Panc1 (cell line): ENCODE data around the gene FBLN7. TPM values are rescaled to one million over a fixed set of nuclear protein-coding genes. Genes with fewer than 3 reads are reported as not detected.
"Not testable (repeated sequence)": the region's sequence is repeated elsewhere in the genome, so short reads cannot be mapped to it uniquely, and the experiment has no call there.

ENCODE experiments used
- ATAC-seq: fragments of 200-7000 bp; cut with Tn5 transposase; 2 replicates; pipeline ENCODE4 v1.9.1; 2020; ENCODE audit warnings: mild to moderate bottlenecking, moderate library complexity
- BruUV-seq: library from RNA; stranded (reverse); fragments of 400-500 nt; replicated peaks from 2 replicates; lab custom pipeline; 2021; lab: Mats Ljungman, UMichigan
- CTCF ChIA-PET: fragments of 300-600 bp; sonication (Branson Sonifier 250); formaldehyde crosslinking; loops from one replicate; lab custom pipeline; 2022; ENCODE audit warnings: antibody characterized with exemption; lab: Charles Lee
- POLR2A ChIA-PET: fragments of 300-600 bp; sonication (Branson Sonifier 250); formaldehyde crosslinking; loops from one replicate; lab custom pipeline; 2022; ENCODE audit warnings: antibody characterized with exemption; lab: Charles Lee
- DNase-seq: peaks from one replicate; pipeline ENCODE4 v3.0.0-alpha.2; 2010; ENCODE audit warnings: low read depth, low spot score
- H3K27ac ChIP-seq: 2 replicates; pipeline ENCODE4 v1.5.1; 2011; ENCODE audit warnings: mild to moderate bottlenecking, low read length, inconsistent platforms
- H3K27me3 ChIP-seq: fragments of 200-500 bp; sonication (Bioruptor generic); 2 replicates; pipeline ENCODE4 v1.6.0; 2014; ENCODE audit warnings: low read length, inconsistent platforms; ENCODE audit not compliant: control insufficient read depth, insufficient read depth
- H3K36me3 ChIP-seq: fragments of 200-500 bp; sonication (Bioruptor generic); 2 replicates; pipeline ENCODE4 v1.5.1; 2014; ENCODE audit warnings: inconsistent platforms, mild to moderate bottlenecking, low read length, moderate library complexity; ENCODE audit not compliant: control insufficient read depth, insufficient read depth
- H3K4me1 ChIP-seq: 2 replicates; pipeline ENCODE4 v1.5.1; 2011; ENCODE audit warnings: inconsistent platforms, mild to moderate bottlenecking, low read length, moderate library complexity; ENCODE audit not compliant: control insufficient read depth, insufficient read depth
- H3K4me3 ChIP-seq, 2 experiments: 2 replicates each; pipeline ENCODE4 v1.5.1; 2011 to 2012; ENCODE audit warnings: low read depth in 2 of 2, low read length in 2 of 2, mild to moderate bottlenecking in 2 of 2, inconsistent platforms in 1 of 2, moderate library complexity in 1 of 2
- H3K9me3 ChIP-seq: fragments of 200-500 bp; sonication (Bioruptor generic); 2 replicates; pipeline ENCODE4 v1.5.1; 2014; ENCODE audit warnings: low read depth, mild to moderate bottlenecking, inconsistent platforms, low read length, moderate library complexity; ENCODE audit not compliant: control insufficient read depth, insufficient read depth
- CTCF ChIP-seq: fragments of 450-650 bp; IDR thresholded peaks from 2 replicates; pipeline ENCODE4 v1.5.1; 2017; ENCODE audit warnings: mild to moderate bottlenecking
- POLR2AphosphoS5 ChIP-seq: IDR thresholded peaks from 2 replicates; pipeline ENCODE4 v1.6.1; 2012; ENCODE audit warnings: mild to moderate bottlenecking, low read depth, low read length, moderate library complexity
- REST ChIP-seq, 2 experiments: IDR thresholded peaks; 2 replicates each; pipeline ENCODE4 v1.6.1; 2011 to 2012; ENCODE audit warnings: low read depth in 2 of 2, control low read depth in 1 of 2, low read length in 1 of 2, mild to moderate bottlenecking in 1 of 2, moderate library complexity in 1 of 2; ENCODE audit not compliant: insufficient read depth in 1 of 2
- SIN3A ChIP-seq: IDR thresholded peaks from 2 replicates; pipeline ENCODE4 v1.6.1; 2012; ENCODE audit warnings: low read depth, mild to moderate bottlenecking, low read length, moderate library complexity, borderline replicate concordance; ENCODE audit not compliant: insufficient read depth
- TCF7L2 ChIP-seq: IDR thresholded peaks from 2 replicates; pipeline ENCODE4 v1.6.1; 2011; ENCODE audit warnings: mild to moderate bottlenecking, low read depth, low read length, inconsistent platforms
- in situ Hi-C: cut with HindIII; loops from 2 replicates; pipeline ENCODE4 v1.10.0; 2016; ENCODE audit warnings: low sequenced_read_pairs, low pct_unique_long_range_greater_than_20kb
- intact Hi-C: fragments of 100-400 bp; cut with micrococcal nuclease; formaldehyde crosslinking; loops from one replicate; pipeline ENCODE4 v1.10.0; 2022; ENCODE audit not compliant: unreplicated experiment
- total RNA-seq: library from RNA; stranded (reverse); gene quantifications from one replicate; pipeline ENCODE4 v1.2.1, GENCODE V29; 2021; ENCODE audit not compliant: unreplicated experiment

The FBLN7 gene
- total RNA-seq, 1 experiment from 2014 or later: 0.95 TPM

GRCh38 chr2:112204411-112204810 lies 66.2 kb downstream of the FBLN7 start:
- intact Hi-C loops (no loop called here), in situ Hi-C loops (no loop called here)
- Histone ChIP-seq H3K4me1 (no peaks in the 10 kb centered on the region), H3K36me3 (no peaks in the 10 kb centered on the region), H3K4me3 (no peak overlapping the region), H3K9me3 (peaks cover 14% of the 10 kb centered on the region; the same call in 1 of the 2 replicates), H3K27me3 (no peaks in the 10 kb centered on the region), H3K27ac (no peak overlapping the region)
- ChIA-PET POLR2A (no interaction called here), CTCF (no interaction called here)
- ATAC-seq (no peak), DNase-seq (no peak)
- no peak for TF ChIP-seq CTCF
- TF ChIP-seq REST (IDR thresholded peaks at IDR 0.05; ENCODE audit: insufficient read depth in 1 of 2, low read depth in 2 of 2, low read length in 1 of 2): no peak
- no peak for TF ChIP-seq SIN3A
- no peak for TF ChIP-seq POLR2AphosphoS5
- peak; percentile 53; the same call in 1 of the 2 replicates for TF ChIP-seq TCF7L2
- no TSS peak for BruUV-seq

GRCh38 chr2:112207905-112208304 lies 69.7 kb downstream of the FBLN7 start:
- H3K9me3 ChIP-seq: peaks cover 14% of the 10 kb centered on the region; the same call in 1 of the 2 replicates
- in situ Hi-C loops, H3K27ac ChIP-seq, POLR2A ChIA-PET, H3K4me1 ChIP-seq, H3K36me3 ChIP-seq, DNase-seq, BruUV-seq, H3K27me3 ChIP-seq, intact Hi-C loops, CTCF ChIA-PET, ATAC-seq, H3K4me3 ChIP-seq: not testable (repeated sequence)

- no peak for TF ChIP-seq POLR2AphosphoS5
- peak; percentile 69 for TF ChIP-seq CTCF
- H3K27ac ChIP-seq: no peak overlapping the region
- no peak overlapping the region for H3K4me3 ChIP-seq
- no TSS peak for BruUV-seq
- intact Hi-C loops: no loop called here
- H3K4me1 ChIP-seq: no peaks in the 10 kb centered on the region
- H3K9me3 ChIP-seq: no peaks in the 10 kb centered on the region
- ATAC-seq: no peak
- in situ Hi-C loops: no loop called here
- ChIA-PET POLR2A (no interaction called here), CTCF (interaction anchor here (0.6 to 0.7 kb wide), 2 partner anchors 126 to 177 kb away, joined by 6 read pairs; no protein-coding TSS in a partner anchor)
- H3K27me3 ChIP-seq: no peaks in the 10 kb centered on the region
- DNase-seq: no peak
- no peaks in the 10 kb centered on the region for H3K36me3 ChIP-seq
Observed at GRCh38 chr2:112216167-112216566, 78.0 kb downstream of the FBLN7 start.
